NCI-H2081 (cell line): ENCODE results near the gene ADCK2.

Experiments
- DNase-seq, 2 experiments: peaks; one replicate each; lab custom pipeline; 2025; lab: John Stamatoyannopoulos, UW

ADCK2 gene

GRCh38 chr7:140744005-140744404 lies 71.3 kb downstream of the ADCK2 start:
- no peak for DNase-seq
